ENCODE results near the gene SPACA1. TPM values are rescaled to one million over a fixed set of nuclear protein-coding genes. Genes with fewer than 3 reads are reported as not detected.

SPACA1 gene
- total RNA-seq, 1 experiment from 2014 or later = not detected

DNA sequence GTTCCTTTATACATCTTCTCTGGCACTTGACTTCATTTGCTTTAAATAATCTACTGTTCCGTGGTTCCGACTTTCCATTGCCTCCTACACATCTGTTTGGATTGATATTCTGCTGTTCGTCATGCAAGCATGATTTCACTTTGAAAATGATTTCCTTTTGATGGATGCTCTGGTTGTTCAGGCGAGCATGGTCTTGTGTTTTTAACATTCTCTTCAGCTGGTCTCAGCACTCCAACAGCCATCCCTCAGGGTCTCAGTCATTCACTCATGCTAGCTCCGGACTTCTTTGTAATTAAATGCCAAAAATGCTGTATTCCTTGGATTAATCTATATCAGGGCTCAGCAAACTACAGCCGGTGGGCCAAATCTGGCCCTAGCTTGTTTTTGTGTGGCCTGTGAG, 27.2 kb upstream of the SPACA1 start:
- Histone ChIP-seq H2BK15ac (ENCODE audit: low read depth, low read length) (no peak overlapping the region), H3K4ac (ENCODE audit: low read depth, low read length) (no peak overlapping the region), H4K8ac (replicated peaks; ENCODE audit: insufficient read length, low read depth, low read length) (no peak overlapping the region), H3K79me2 (ENCODE audit: insufficient read depth, low read length) (no peaks in the 10 kb centered on the region), H3K79me1 (ENCODE audit: insufficient read depth, low read depth, low read length, poor library complexity, severe bottlenecking) (no peaks in the 10 kb centered on the region), H3K23ac (ENCODE audit: insufficient read length, low read depth, low read length) (no peak overlapping the region), H3K27ac (ENCODE audit: insufficient read length, low read depth, low read length) (no peak overlapping the region), H3T11ph (ENCODE audit: low read length) (no peak overlapping the region), H3K9me3 (ENCODE audit: control insufficient read depth, low read depth, low read length) (no peaks in the 10 kb centered on the region), H3K4me1 (ENCODE audit: insufficient read depth, low read length) (no peaks in the 10 kb centered on the region), H3K23me2 (ENCODE audit: insufficient read length, low read depth, low read length, poor library complexity, severe bottlenecking) (no peaks in the 10 kb centered on the region), H3K56ac (ENCODE audit: insufficient read length, low read depth, low read length) (no peak overlapping the region), H2BK12ac (ENCODE audit: insufficient read length, low read depth, low read length) (no peak overlapping the region), H2AK5ac (ENCODE audit: insufficient read length, low read length) (no peak overlapping the region), H4K20me1 (ENCODE audit: control insufficient read depth, insufficient read depth, insufficient read length) (no peaks in the 10 kb centered on the region), H2BK20ac (ENCODE audit: low read depth, low read length, poor library complexity, severe bottlenecking) (no peak overlapping the region), H3K9ac (ENCODE audit: extremely low read depth, insufficient read length, low read length) (no peak overlapping the region), H2BK5ac (ENCODE audit: insufficient read length, low read length) (no peak overlapping the region), H2AFZ (ENCODE audit: low read length) (no peak overlapping the region), H3K18ac (ENCODE audit: insufficient read length, low read depth, low read length) (no peak overlapping the region), H3K14ac (ENCODE audit: insufficient read depth, low read length) (no peak overlapping the region), H2BK120ac (ENCODE audit: low read depth, low read length, poor library complexity, severe bottlenecking) (no peak overlapping the region), H3K27me3 (ENCODE audit: insufficient read depth, low read length) (no peaks in the 10 kb centered on the region), H4K91ac (ENCODE audit: insufficient read length, low read depth, low read length) (no peak overlapping the region), H4K5ac (ENCODE audit: insufficient read length, low read depth, low read length) (no peak overlapping the region), H3K4me2 (ENCODE audit: insufficient read depth, insufficient read length, low read length) (no peak overlapping the region)
- H3K4me1 Mint-ChIP-seq = no peaks in the 10 kb centered on the region
- no peaks in the 10 kb centered on the region; the same call in 1 of the 2 replicates for H3K27me3 Mint-ChIP-seq (ENCODE audit: low read depth)
- H3K4me3 Mint-ChIP-seq = no peak overlapping the region
- no CpG with 5 or more reads among the region's 6 CpGs for WGBS (ENCODE audit: extremely low coverage, insufficient read length, low lambda C conversion rate)
- DNase-seq = no peak
- no peak overlapping the region for H3K27ac Mint-ChIP-seq
- TF ChIP-seq, protein P1, sequence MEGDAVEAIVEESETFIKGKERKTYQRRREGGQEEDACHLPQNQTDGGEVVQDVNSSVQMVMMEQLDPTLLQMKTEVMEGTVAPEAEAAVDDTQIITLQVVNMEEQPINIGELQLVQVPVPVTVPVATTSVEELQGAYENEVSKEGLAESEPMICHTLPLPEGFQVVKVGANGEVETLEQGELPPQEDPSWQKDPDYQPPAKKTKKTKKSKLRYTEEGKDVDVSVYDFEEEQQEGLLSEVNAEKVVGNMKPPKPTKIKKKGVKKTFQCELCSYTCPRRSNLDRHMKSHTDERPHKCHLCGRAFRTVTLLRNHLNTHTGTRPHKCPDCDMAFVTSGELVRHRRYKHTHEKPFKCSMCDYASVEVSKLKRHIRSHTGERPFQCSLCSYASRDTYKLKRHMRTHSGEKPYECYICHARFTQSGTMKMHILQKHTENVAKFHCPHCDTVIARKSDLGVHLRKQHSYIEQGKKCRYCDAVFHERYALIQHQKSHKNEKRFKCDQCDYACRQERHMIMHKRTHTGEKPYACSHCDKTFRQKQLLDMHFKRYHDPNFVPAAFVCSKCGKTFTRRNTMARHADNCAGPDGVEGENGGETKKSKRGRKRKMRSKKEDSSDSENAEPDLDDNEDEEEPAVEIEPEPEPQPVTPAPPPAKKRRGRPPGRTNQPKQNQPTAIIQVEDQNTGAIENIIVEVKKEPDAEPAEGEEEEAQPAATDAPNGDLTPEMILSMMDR (conservative IDR thresholded peaks at IDR 0.05) = no peak
- H3K9me3 Mint-ChIP-seq = no peaks in the 10 kb centered on the region
- no peaks in the 10 kb centered on the region for H3K36me3 Mint-ChIP-seq (ENCODE audit: insufficient read depth in 1 of 3, low read depth in 3 of 3)
